A549 (cell line): ENCODE results near the gene CCDC54. TPM values are rescaled to one million over a fixed set of nuclear protein-coding genes. Genes with fewer than 3 reads are reported as not detected.

ENCODE experiments used
- ATAC-seq, 2 experiments: fragments of 200-7000 bp in 1 of 2; fragments of >200 bp in 1 of 2; cut with Nextera tagmentation in 1 of 2; cut with Tn5 transposase in 1 of 2; 3 replicates each; pipeline versions ENCODE4 v1.8.0 to v1.9.1; 2018 to 2020; ENCODE audit warnings: mild to moderate bottlenecking in 1 of 2, moderate library complexity in 1 of 2
- CTCF ChIA-PET: fragments of 300-600 bp; sonication (Branson Sonifier 250); formaldehyde crosslinking; extraction: SDS; loops from one replicate; lab custom pipeline; 2021; ENCODE audit warnings: antibody characterized with exemption, inconsistent platforms; lab: Yijun Ruan, JAX
- POLR2A ChIA-PET: fragments of 350-600 bp; formaldehyde crosslinking; extraction: SDS; loops from one replicate; lab custom pipeline; 2021; ENCODE audit warnings: antibody characterized with exemption, inconsistent platforms; lab: Yijun Ruan, JAX
- DNase-seq, 2 experiments: peaks; one replicate each; pipeline versions ENCODE4 v3.0.0 to v3.0.0-alpha.2; 2011 to 2016; ENCODE audit warnings: low read depth in 1 of 2, low spot score in 1 of 2
- FAIRE-seq: peaks from 2 replicates; lab custom pipeline; 2011; peaks lifted over from hg19 to GRCh38; lab: Jason Lieb, UNC
- H3K27ac ChIP-seq, 2 experiments: fragments of >200 bp; sonication (Bioruptor Twin); formaldehyde crosslinking; 3 replicates each; pipeline ENCODE4 v1.5.1; 2016 to 2017
- H3K4me1 ChIP-seq: fragments of >200 bp; sonication (Bioruptor Twin); formaldehyde crosslinking; 3 replicates; pipeline ENCODE4 v1.6.1; 2016
- H3K4me2 ChIP-seq: fragments of >200 bp; sonication (Bioruptor Twin); formaldehyde crosslinking; 3 replicates; pipeline ENCODE4 v1.6.1; 2016
- H3K4me3 ChIP-seq: fragments of >200 bp; sonication (Bioruptor Twin); formaldehyde crosslinking; 3 replicates; pipeline ENCODE4 v1.5.1; 2016
- H3K9me3 ChIP-seq: fragments of >200 bp; sonication (Bioruptor Twin); formaldehyde crosslinking; 3 replicates; pipeline ENCODE4 v1.6.1; 2016
- BHLHE40 ChIP-seq: IDR thresholded peaks from 2 replicates; pipeline ENCODE4 v1.6.1; 2012; ENCODE audit warnings: low read depth, low read length, inconsistent platforms
- CBX2 ChIP-seq: fragments of 200-600 bp; sonication (generic); IDR thresholded peaks from 2 replicates; pipeline ENCODE4 v1.6.1; 2016; ENCODE audit warnings: low read depth, mild to moderate bottlenecking, borderline replicate concordance
- CHD4 ChIP-seq: fragments of 200-600 bp; sonication (generic); IDR thresholded peaks from 2 replicates; pipeline ENCODE4 v1.6.1; 2016; ENCODE audit warnings: antibody characterized with exemption, mild to moderate bottlenecking, borderline replicate concordance
- EHF ChIP-seq: fragments of 250-450 bp; sonication (Bioruptor Pico); IDR thresholded peaks from 2 replicates; pipeline ENCODE4 v1.5.0; 2020; ENCODE audit warnings: mild to moderate bottlenecking
- ELK1 ChIP-seq: fragments of 150-350 bp; IDR thresholded peaks from 2 replicates; pipeline ENCODE4 v1.6.1; 2014; ENCODE audit warnings: low read depth, mild to moderate bottlenecking, low read length
- ESRRA ChIP-seq: fragments of 150-350 bp; IDR thresholded peaks from 2 replicates; pipeline ENCODE4 v1.6.1; 2014; ENCODE audit warnings: mild to moderate bottlenecking, low read length, borderline replicate concordance
- HEYL ChIP-seq: fragments of 250-450 bp; sonication (Bioruptor Pico); IDR thresholded peaks from 2 replicates; pipeline ENCODE4 v1.8.0; 2021; ENCODE audit warnings: mild to moderate bottlenecking, moderate library complexity
- HOXB13 ChIP-seq: fragments of 250-450 bp; sonication (Bioruptor Pico); IDR thresholded peaks from 2 replicates; pipeline ENCODE4 v1.5.0; 2020; ENCODE audit warnings: low read depth, mild to moderate bottlenecking, moderate library complexity
- HOXB5 ChIP-seq: fragments of 250-450 bp; sonication (Bioruptor Pico); IDR thresholded peaks from 2 replicates; pipeline ENCODE4 v1.5.0; 2020; ENCODE audit warnings: mild to moderate bottlenecking, moderate library complexity
- JUN ChIP-seq, 2 experiments: fragments of >200 bp; sonication (Bioruptor Twin); formaldehyde crosslinking; IDR thresholded peaks; 2 replicates in 1 of 2; 3 replicates in 1 of 2; pipeline ENCODE4 v1.6.1; 2016 to 2017
- JUNB ChIP-seq: fragments of >200 bp; sonication (Bioruptor Twin); formaldehyde crosslinking; IDR thresholded peaks from 2 replicates; pipeline ENCODE4 v1.6.1; 2016
- KDM5A ChIP-seq: fragments of 200-600 bp; sonication (generic); IDR thresholded peaks from 2 replicates; pipeline ENCODE4 v1.6.1; 2016; ENCODE audit warnings: antibody characterized with exemption, mild to moderate bottlenecking
- MAX ChIP-seq: IDR thresholded peaks from 2 replicates; pipeline ENCODE4 v1.6.1; 2012
- NFE2L2 ChIP-seq: fragments of 150-350 bp; conservative IDR thresholded peaks from 2 replicates; pipeline ENCODE4 v1.6.1; 2014; ENCODE audit warnings: low read length
- PHF8 ChIP-seq: fragments of 200-600 bp; sonication (generic); IDR thresholded peaks from 2 replicates; pipeline ENCODE4 v1.6.1; 2016; ENCODE audit warnings: low read depth, mild to moderate bottlenecking, antibody characterized with exemption, moderate library complexity, borderline replicate concordance
- POLR2AphosphoS2 ChIP-seq: conservative IDR thresholded peaks from 2 replicates; pipeline ENCODE4 v1.6.1; 2012; ENCODE audit warnings: low read length, improper control_type of control experiment, inconsistent platforms
- RAD21 ChIP-seq, 2 experiments: fragments of >200 bp in 1 of 2; sonication (Bioruptor Twin) in 1 of 2; formaldehyde crosslinking in 1 of 2; IDR thresholded peaks in 1 of 2; conservative IDR thresholded peaks in 1 of 2; 2 replicates in 1 of 2; 3 replicates in 1 of 2; pipeline ENCODE4 v1.6.1; 2012 to 2018; ENCODE audit warnings: inconsistent platforms in 1 of 2
- REST ChIP-seq: fragments of 200-600 bp; sonication (generic); IDR thresholded peaks from 2 replicates; pipeline ENCODE4 v1.6.1; 2016; ENCODE audit warnings: antibody characterized with exemption, mild to moderate bottlenecking, moderate library complexity
- RFX5 ChIP-seq: fragments of 450-650 bp; IDR thresholded peaks from 2 replicates; pipeline ENCODE4 v1.7.1; 2014; ENCODE audit warnings: antibody characterized with exemption, mild to moderate bottlenecking, moderate library complexity
- RNF2 ChIP-seq: fragments of 200-600 bp; sonication (generic); IDR thresholded peaks from 2 replicates; pipeline ENCODE4 v1.6.1; 2016; ENCODE audit warnings: low read depth, mild to moderate bottlenecking, antibody characterized with exemption, moderate library complexity, borderline replicate concordance
- SMC3 ChIP-seq: fragments of >200 bp; sonication (Bioruptor Twin); formaldehyde crosslinking; IDR thresholded peaks from 3 replicates; pipeline ENCODE4 v1.6.1; 2018; ENCODE audit warnings: inconsistent platforms
- ZSCAN20 ChIP-seq: fragments of 250-450 bp; sonication (Bioruptor Pico); IDR thresholded peaks from 2 replicates; pipeline ENCODE4 v1.8.0; 2022; ENCODE audit warnings: mild to moderate bottlenecking, moderate library complexity
- whole genome bisulfite sequencing: methylation state at CpG from one replicate; pipeline ENCODE4 v1.1.6; 2017; ENCODE audit errors: missing lambda C conversion rate; 5-methylcytosine and 5-hydroxymethylcytosine counted together
- polyA plus RNA-seq, 4 experiments: library from polyadenylated mRNA; depleted of rRNA in 3 of 4; stranded (reverse); fragments of >200 nt; fragmentation: RNase III in 1 of 4; extraction: RNeasy Plus Mini Kit Qiagen cat#74134 plus additional on column Dnase treatment in 1 of 4; gene quantifications; 2 replicates in 3 of 4; 3 replicates in 1 of 4; pipeline ENCODE4 v1.2.3, GENCODE V29; 2011 to 2017

CCDC54 gene
- polyA plus RNA-seq, 2 of the 4 experiments (the other 2 are of a cell fraction) = not detected

- POLR2A ChIA-PET = no interaction called here
- WGBS = 60% methylated on average over 1 of the region's 1 CpG
- H3K9me3 ChIP-seq = peaks cover 6% of the 10 kb centered on the region; the same call in 1 of the 3 replicates
- ATAC-seq (no peak), FAIRE-seq (no peak), DNase-seq (no peak)
- no peak overlapping the region for H3K27ac ChIP-seq
- CTCF ChIA-PET = interaction anchor here (1.1 to 3.7 kb wide), 5 partner anchors 10 to 175 kb away, joined by 3 to 18 read pairs (median 6); no protein-coding TSS in a partner anchor
- H3K4me3 ChIP-seq = no peak overlapping the region
- H3K4me2 ChIP-seq = no peak overlapping the region
- H3K4me1 ChIP-seq = no peaks in the 10 kb centered on the region
- no peak for TF ChIP-seq RAD21 (conservative IDR thresholded peaks at IDR 0.05 in 1 of 2, IDR thresholded peaks at IDR 0.05 in 1 of 2)
- TF ChIP-seq HOXB13 = no peak
- TF ChIP-seq HEYL (CRISPR knock-in tag) = no peak
- no peak for TF ChIP-seq HOXB5
- no peak for TF ChIP-seq ZSCAN20
- no peak for TF ChIP-seq PHF8
- TF ChIP-seq RNF2 = no peak
- no peak for TF ChIP-seq RFX5
- TF ChIP-seq KDM5A = no peak
- TF ChIP-seq CBX2 = no peak
- TF ChIP-seq REST = no peak
- no peak for TF ChIP-seq SMC3
- TF ChIP-seq JUN (IDR thresholded peaks at IDR 0.05) = no peak
- TF ChIP-seq CHD4 = no peak
- TF ChIP-seq BHLHE40 = no peak
- no peak for TF ChIP-seq POLR2AphosphoS2
- no peak for TF ChIP-seq JUNB
- no peak for TF ChIP-seq EHF (CRISPR knock-in tag)
These were observed 33.4 kb downstream of the CCDC54 start for GRCh38 chr3:107410606-107411005.

- Histone ChIP-seq H3K27ac (no peak overlapping the region), H3K4me1 (no peaks in the 10 kb centered on the region), H3K9me3 (peaks cover 6% of the 10 kb centered on the region; the same call in 1 of the 3 replicates), H3K4me2 (no peak overlapping the region), H3K4me3 (no peak overlapping the region)
- no peak for ATAC-seq
- DNase-seq = no peak
- TF ChIP-seq CHD4 (no peak), ESRRA (no peak)
- no peak for FAIRE-seq
- POLR2A ChIA-PET = no interaction called here
- CTCF ChIA-PET = interaction anchor here (2.7 to 3.7 kb wide), 2 partner anchors 10 to 19 kb away, joined by 13 to 18 read pairs; no protein-coding TSS in a partner anchor
These were observed 33.8 kb downstream of the CCDC54 start for GRCh38 chr3:107411056-107411455.

- CTCF ChIA-PET = interaction anchor here (2.2 kb wide), 2 partner anchors 10 to 18 kb away, joined by 6 to 8 read pairs; no protein-coding TSS in a partner anchor
- H3K4me3 ChIP-seq = no peak overlapping the region
- DNase-seq = no peak
- POLR2A ChIA-PET = no interaction called here
- TF ChIP-seq HOXB5 (no peak), ELK1 (no peak), MAX (no peak), NFE2L2 (no peak)
- TF ChIP-seq, all 56 proteins: peak for 0
- Histone ChIP-seq H3K9me3 (peaks cover 6% of the 10 kb centered on the region; the same call in 1 of the 3 replicates), H3K27ac (no peak overlapping the region), H3K4me1 (no peaks in the 10 kb centered on the region), H3K4me2 (no peak overlapping the region)
- FAIRE-seq (no peak), ATAC-seq (no peak)
- WGBS = 50% methylated on average over 2 of the region's 2 CpGs
These were observed 34.5 kb downstream of the CCDC54 start for GRCh38 chr3:107411779-107412178.
